ENCODE data around the gene IQCN. TPM values are rescaled to one million over a fixed set of nuclear protein-coding genes. Genes with fewer than 3 reads are reported as not detected.

The IQCN gene
- total and polyA plus RNA-seq, 2 donors (not counting 1 experiment from before 2014, with no cell fraction given), result 52.0 to 63.6 TPM

DNA sequence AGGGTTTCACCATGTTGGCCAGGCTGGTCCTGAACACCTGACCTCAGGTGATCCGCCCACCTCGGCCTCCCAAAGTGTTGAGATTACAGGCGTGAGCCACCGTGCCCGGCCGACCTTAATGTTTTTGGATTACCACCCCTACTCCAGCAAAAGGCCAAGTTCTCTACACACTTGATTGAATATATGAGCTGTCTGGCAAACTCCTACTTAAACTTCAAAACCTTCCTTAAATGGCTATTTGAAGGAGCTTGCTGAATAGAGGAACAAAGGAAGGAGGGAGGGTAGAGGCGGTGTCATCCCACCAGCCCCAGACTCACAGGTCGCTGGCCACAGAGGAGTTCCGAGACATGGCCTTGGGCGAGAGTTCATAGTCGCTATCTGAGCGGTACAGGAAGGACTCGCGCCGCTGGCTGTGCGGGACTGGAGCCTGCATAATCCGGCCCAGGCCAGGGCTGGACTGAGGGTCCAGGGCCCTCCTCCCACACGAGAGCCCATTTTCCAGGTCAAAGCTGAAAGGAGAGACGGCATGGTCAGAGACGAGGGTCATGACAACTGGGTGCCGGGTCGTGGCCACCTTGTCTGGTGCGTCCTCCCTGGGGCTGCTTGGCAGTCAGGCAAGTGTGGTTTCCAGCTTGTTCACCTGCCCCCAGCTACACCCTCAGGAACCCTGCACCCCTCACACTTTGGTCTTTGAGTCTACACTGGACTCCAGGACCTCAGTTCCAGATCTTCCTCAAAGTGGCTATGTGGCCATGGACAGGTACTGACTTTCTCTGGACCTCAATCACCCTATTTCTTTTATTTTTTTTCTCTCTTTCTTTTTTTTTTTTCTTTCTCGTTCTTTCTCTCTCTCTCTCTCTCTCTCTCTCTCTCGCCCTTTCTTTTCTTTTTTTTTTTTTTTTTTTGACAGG, 52.2 kb downstream of the IQCN start:
- POLR2A ChIA-PET, result no interaction called here
- H3K27me3 Mint-ChIP-seq, result peaks cover 38% of the 10 kb centered on the region
- no peak overlapping the region for H3K9ac ChIP-seq (ENCODE audit: low read length)

More for the DNA sequence above, 52.2 kb downstream of the IQCN start:
- H3K4me3 Mint-ChIP-seq, result no peak overlapping the region
- Histone ChIP-seq H3K4me3 (ENCODE audit: control extremely low read depth in 1 of 5, extremely low read depth in 1 of 5, insufficient read depth in 1 of 5, low read depth in 2 of 5, low read length in 4 of 5) (no peak overlapping the region), H3K4me2 (replicated peaks; ENCODE audit: low read depth, low read length, poor library complexity, severe bottlenecking) (no peak overlapping the region), H3K27ac (ENCODE audit: low read length in 2 of 2) (no peak overlapping the region), H3K79me2 (ENCODE audit: control insufficient read depth, insufficient read depth, low read length) (no peaks in the 10 kb centered on the region), H4K20me1 (ENCODE audit: control insufficient read depth, insufficient read depth, low read length, poor library complexity, severe bottlenecking) (peaks cover 3% of the 10 kb centered on the region), H3K36me3 (replicated peaks in 1 of 2; ENCODE audit: control extremely low read depth in 1 of 2, control insufficient read depth in 1 of 2, extremely low read depth in 1 of 2, insufficient read depth in 2 of 2, low read length in 1 of 2) (no peaks in the 10 kb centered on the region), H3K27me3 (replicated peaks in 1 of 4; ENCODE audit: control extremely low read depth in 1 of 4, control insufficient read depth in 3 of 4, insufficient read depth in 4 of 4, low read length in 3 of 4) (peaks cover 0 to 72% (median 32%) of the 10 kb centered on the region in 4 experiments), H2AFZ (ENCODE audit: insufficient read depth, low read depth, low read length, poor library complexity, severe bottlenecking) (no peak overlapping the region), H3K9me3 (ENCODE audit: control extremely low read depth in 1 of 3, control insufficient read depth in 2 of 3, insufficient read depth in 1 of 3, low read length in 2 of 3) (peaks cover 0 to 45% (median 0%) of the 10 kb centered on the region in 3 donors), H3K4me1 (ENCODE audit: control insufficient read depth in 2 of 2, insufficient read depth in 2 of 2, low read length in 2 of 2) (peaks cover 25 to 31% of the 10 kb centered on the region in 2 donors)
- DNase-seq, result no peak
- no peak for ATAC-seq (ENCODE audit: low read depth)
- H3K27ac Mint-ChIP-seq, result no peak overlapping the region
- WGBS (ENCODE audit: insufficient coverage), result 83% methylated on average over 23 of the region's 25 CpGs
- TF ChIP-seq CTCF (IDR thresholded peaks at IDR 0.05) (no peak), EZH2 (IDR thresholded peaks at IDR 0.05; ENCODE audit: borderline replicate concordance, insufficient read depth, low read depth, low read length, poor library complexity, severe bottlenecking) (no peak)
- CTCF ChIA-PET, result interaction anchor here (0.7 to 2.2 kb wide), 4 partner anchors 9 to 107 kb away, joined by 3 to 6 read pairs (median 4); no protein-coding TSS in a partner anchor
- intact Hi-C loops (cut with micrococcal nuclease), result no loop called here
- H3K9me3 Mint-ChIP-seq (ENCODE audit: insufficient read depth), result no peaks in the 10 kb centered on the region
- peaks cover 30% of the 10 kb centered on the region for H3K4me1 Mint-ChIP-seq
